GM19240 (cell line): ENCODE measurements around the gene SIX4.
"Not testable (repeated sequence)": the region's sequence is repeated elsewhere in the genome, so short reads cannot be mapped to it uniquely, and the experiment has no call there.

Experiments used
- DNase-seq: peaks from one replicate; pipeline ENCODE4 v3.0.0; 2011; ENCODE audit warnings: low spot score; ENCODE audit not compliant: insufficient read length

Gene SIX4

DNA sequence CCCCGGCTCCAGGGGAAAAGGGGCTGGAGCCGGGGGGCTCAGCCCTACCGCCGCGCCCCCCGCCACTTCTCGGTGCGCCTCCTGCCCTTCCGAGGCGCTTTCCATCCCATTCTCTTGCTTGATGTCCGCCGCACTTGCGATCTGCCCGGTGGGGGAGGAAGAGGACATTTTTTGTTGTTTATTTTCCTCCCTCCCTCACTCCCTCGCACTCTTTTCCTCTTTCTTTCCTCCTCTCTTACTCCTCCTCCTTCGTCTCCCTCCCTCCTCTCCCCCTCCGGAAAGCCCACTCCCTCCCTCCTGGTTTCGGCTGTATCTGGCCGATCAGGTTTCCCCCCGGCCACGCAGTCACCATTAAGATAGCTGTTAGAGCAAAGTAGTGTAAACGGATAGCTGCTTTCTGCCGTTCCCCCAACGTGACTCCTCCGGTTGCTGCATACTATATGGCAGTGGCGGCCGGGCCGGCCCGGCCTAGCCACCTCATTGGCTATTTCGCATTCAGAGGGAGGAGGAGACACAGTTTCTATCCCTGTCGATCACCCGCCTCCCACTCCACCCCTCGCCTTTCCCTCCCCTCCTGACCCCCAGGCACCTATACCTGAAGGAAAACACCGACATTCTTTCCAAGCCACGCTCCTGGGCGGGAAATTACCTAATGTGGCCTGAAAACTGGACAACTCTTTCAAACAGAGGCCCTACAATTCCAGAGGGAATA lies at the start of gene SIX4:
SIX4 (minus strand) TSS at position 445 of the 712 bp plus-strand sequence; CDS start at position 168, 277 bp downstream.
- no peak for DNase-seq

DNA sequence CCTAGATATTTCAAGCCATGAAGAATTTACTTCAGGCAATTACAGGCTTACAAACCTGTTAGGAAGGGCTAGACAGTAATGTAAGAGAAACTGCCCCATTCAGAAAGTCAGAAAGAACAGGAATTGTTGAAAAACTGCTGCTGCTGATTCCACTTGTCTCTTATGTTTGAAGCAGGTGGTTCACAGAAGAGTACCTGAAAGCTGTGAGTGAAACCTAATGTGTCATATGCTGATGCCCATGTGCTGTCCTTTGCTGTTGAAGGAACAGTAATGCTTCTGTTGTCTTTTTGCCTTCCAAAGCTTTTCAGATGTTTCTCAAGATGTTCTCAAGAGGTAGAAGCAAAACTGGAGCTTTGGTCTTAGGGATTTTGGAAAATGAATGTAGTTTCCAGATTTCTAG lies 49.4 kb upstream of the SIX4 start:
- no peak for DNase-seq

DNA sequence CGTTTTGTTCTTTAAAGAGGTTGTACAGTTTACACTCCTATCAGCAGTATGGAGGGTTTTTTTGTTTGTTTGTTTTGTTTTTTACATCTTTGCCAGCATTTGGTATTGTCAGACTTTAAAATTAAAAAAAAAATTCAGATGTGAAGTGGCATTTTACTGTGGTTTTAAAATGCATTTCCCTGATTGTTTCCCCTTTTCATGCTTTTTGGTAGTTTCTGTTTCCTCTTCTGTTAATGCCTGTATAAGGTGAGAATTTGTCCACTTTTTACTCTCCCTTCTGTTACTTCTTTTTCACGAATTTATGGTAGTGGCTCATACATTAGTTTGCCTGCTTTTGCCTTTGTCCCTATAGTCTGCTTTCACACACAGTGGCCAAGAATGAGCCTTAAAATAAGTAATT lies 47.0 kb upstream of the SIX4 start:
- no peak for DNase-seq

DNA sequence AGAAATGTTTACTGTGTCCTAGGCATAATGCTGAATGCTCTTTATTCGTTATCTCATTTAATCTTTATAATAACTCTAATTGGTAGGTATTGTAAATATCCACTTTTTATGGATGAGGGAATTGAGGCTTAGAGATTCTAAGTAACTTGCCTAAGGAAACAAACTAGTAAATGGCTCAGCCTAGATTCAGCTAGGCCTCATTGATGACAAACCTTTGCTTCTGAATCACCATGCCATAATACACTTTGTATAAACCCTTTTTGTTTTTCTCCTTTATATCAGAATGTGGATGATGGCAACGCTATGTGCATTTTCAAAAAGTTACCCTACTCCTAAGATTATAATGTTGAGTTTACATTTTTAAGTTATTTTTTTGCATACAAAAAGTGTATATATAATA lies 44.5 kb upstream of the SIX4 start:
- DNase-seq: no peak

DNA sequence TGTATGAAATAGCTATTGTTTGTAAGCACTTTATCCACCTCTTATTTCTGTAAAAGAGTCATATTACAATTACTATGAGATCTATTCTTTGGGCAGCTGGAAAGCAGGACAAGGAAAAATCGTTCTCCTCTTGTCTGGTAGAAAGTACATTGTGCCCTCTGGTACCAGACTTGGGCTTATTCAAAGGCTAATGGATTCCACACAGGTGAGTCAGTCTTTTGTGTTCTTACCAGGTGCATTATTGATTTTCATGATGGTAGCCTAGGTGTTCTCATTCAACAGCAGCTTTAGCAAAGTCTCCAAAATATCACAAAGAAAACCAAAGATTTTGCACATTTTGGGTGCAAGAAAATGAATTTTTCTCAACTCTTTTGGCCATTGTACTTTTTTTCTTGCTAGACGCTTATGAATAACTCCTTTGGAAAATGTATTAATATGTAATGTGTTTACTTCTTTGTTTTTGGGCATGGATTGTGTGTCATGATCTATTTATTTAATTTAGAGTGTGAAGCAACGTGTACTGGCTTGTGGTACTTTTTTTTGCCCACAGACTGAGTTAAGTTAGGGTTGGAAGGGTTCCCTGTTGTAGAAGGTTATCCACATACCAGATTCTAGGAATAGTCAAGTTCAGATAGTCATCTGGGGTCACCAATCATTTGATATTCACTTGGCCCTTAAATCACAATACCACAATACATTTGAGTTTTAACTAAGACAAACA lies 36.7 kb upstream of the SIX4 start:
- no peak for DNase-seq

DNA sequence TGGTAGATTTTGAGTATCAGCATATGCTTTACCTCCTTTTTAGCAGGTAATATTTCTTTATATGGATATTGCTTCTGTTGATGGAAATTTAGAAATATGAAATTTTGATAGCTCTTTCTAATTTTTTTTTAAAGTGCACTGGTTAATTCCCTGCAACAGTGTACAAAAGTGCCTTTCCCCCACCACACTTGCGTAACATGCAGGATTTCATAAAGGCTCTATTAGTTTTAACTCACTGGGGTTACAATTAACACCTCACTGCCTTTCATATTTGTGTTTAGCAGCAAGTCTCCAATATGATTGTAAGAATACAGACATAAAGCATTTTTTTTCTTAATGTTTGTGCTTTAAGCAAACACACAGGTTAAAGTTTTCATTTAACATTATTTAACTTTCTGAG lies 36.1 kb upstream of the SIX4 start:
- no peak for DNase-seq

DNA sequence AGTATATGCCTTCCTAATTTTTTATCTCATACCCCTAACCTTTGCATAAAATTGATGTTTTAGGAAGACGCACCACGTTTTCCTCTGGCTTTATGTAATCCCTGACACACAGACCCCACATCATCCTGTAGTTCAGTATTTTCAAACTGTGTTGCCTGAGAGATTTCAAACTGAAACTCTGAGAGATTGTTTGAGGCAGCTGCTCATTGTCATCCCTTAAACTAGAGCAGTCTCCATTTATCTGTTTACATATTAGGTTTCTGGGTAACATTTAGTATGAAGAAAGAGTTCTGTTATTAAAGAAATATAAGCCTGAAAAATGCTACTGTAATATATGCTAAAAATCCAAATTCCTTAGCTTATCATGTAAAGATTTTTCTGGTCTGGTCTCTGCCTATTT lies 34.7 kb upstream of the SIX4 start:
- DNase-seq: no peak

DNA sequence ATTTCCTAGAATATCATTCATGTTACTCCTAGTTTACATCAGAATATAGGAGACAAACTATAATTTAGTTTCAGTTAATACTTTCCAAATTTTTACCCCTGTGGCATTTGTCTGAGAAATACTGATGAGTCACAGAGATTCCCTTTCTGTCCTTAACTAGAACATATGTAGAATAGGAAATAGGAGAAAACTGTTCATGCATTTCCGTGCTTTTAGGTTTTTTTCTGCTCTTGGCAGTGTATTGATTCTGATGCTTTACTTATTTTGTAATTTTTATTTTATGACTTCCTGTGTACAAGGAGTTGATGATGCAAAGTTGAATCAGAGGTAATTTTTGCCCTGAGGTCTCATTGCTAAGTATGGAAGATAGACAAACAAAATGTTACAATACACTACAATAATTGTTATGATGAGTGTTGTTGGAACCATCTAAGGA lies 33.4 kb upstream of the SIX4 start:
- no peak for DNase-seq

DNA sequence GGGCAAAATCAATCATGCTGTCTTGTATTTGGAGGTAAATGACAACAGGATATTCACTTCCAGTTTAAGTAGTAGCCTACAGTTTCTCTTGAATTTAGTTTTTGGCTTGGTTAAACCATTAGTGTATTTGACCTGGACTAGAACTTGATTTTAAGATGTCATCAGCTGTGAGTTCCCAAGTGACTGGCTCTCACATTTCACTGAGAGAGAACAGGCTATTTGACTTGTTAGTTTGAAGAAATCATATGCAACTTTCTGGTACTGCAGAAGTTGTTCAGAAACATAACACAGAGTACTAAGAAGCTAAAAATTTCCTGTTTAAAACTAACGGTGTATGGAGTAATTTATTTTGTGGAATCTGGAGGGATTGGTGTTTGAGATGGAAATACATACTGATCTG lies 32.7 kb upstream of the SIX4 start:
- DNase-seq: no peak

DNA sequence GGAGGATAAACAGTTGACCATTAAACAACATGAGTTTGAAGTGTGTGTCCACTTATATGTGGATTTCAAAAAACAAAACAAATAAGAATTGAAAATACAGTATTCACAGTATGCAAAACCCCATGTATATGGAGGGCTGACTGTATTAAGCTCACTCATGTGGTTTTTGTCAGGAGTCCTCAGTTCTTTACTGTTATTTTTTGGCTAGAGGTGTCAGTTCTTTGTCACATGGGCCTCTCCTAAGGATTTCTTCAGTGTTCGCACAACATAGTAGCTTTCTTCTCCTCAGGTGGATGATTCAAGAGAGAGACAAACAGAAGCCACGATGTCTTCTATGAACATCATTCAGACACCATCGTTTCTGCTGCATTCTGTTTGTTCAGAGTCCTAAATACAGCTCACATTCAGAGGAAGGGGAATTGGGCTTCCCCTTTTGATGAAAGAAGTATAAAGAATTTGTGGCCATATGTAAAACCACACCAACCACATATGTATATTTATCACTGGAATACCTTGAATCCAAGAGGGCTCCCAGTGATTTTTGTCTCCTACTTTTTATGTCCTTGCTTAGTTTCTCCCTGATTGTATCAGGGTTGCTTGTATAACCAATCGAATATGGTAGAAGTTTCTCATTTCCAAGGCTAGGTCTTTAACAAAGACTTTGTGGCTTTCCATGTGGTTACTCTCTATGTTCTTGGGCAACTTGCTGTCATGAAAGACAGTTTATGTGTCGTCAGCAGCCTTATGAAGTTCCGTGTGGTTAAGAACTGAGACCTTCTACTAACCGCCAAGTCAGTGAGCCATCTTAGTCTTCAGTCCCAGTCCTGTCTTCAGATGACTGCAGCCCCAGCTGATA lies 29.3 kb upstream of the SIX4 start:
- peak; percentile 61 for DNase-seq

DNA sequence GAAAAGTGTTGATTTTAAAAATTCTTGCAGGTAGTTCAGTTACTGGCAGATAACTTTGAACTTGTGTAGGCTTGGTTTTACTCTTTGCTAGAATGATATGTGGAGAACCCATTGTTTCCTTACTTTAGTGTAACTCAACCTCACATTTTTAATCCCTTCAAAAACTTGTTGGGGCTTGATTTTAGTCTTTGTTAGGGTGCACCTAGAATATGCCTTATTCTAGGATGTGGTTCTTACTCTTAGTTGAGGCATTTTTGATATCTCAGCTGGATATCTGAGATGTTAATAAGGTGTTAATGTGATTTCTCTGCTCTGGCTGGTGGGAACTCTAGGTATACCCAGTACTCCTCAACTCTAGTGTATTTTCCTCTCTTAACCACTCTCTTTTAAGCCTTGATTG lies 20.4 kb upstream of the SIX4 start:
- no peak for DNase-seq

DNA sequence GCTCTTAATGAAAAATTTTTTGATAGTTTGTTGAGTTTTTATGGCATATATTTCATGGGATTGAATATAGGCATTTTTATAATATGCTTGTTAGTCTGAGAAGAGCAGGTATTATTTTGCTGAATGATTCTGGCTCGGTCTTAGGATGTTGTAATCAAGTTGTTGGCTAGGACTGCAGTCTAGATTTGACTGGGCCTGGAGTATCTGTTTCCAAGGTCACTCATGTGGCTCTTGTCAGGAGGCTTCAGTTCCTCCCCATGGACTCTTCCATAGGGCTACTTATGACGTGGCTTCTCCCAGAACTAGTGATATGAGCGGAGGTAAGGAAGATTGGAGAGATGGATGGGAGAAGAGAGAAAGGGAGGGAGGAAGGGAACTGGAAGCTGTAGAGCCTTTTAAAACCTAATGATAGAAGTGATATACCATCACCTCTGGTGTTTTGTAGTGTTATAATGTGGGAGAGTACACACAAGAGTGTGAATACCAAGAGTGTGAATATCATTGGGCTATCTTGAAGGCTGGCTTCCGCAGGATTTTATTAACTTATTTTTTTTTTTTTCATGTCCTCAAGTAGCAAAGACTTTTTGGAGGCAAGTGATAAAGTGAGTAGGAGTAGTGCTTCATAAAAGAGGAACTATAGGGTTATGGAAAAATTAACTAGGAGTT lies 14.8 kb upstream of the SIX4 start:
- DNase-seq: no peak

DNA sequence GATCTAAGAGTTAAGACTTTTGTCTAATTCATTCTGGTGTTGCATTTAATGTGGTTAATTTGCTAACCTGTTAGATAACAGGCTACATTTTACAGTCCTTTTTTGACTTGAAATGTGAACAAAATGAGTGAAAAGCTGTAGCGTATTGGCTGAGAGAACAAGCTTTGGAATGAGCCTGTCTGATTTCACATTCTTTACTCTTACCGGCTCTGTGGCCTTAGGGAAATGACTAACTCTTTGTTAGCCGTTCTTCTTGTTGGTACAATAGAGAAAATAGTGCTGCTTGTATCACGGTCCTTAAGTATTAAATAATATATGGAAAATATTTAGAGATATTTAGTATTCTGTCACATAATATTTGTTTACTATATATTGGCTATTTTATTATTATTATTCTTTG lies 12.3 kb upstream of the SIX4 start:
- no peak for DNase-seq

DNA sequence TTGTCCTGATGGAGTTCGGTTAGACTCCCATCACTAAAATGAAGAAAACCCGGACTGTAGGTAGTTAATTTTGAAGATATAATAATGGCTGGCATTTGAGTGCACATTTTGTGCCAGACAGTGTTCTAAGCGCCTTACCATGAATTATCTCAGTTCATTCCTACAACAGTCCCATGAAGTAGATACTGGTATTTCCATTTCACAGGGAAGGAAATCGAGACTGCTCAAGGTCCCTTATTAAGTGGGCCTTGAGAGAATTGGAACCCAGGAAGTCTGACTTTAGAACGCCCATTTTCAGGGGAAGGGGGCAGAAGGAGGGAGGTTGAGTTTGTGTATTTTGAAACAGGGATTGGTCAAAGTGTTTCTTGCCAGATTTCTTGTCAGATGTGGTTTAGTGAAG lies 11.3 kb upstream of the SIX4 start:
- DNase-seq: no peak

DNA sequence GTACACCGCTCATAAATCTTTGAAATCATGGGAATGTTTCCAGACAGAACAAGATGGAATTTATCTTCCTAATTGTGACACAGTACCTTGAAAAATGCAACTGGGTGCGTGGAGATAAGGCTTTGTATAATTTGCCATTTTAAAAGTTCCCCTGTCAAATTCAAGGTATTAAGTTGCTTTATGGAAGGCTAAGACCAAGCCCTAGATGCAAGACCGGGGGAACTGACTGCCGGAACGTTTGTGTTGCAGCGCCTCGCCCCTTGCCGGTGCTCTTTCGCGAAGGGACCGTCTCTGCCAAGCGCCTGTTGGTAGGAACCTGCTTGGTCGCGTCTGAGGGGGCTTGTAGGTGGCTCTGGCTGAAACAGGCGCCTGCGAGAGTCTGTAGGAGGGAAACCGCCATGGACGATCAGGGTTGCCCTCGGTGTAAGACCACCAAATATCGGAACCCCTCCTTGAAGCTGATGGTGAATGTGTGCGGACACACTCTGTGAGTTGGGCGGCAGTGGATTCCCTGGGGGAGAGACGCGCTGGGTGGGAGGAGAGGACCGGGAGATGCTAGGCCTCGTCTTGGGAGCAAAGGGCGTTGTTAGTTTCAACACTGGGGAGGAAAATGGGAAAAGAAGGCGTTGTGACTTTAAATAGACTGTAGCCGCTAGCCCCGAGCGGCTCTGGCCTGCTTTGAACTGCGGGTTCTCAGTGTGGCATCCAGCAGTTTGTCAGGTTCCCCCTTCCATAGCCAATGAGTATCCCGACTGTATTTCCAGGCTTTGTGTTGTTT lies 10.5 kb upstream of the SIX4 start, which contains the start of gene MNAT1:
MNAT1 (plus strand) TSS at position 297 of the 778 bp plus-strand sequence; CDS start at position 399, 102 bp downstream.
- no peak for DNase-seq

DNA sequence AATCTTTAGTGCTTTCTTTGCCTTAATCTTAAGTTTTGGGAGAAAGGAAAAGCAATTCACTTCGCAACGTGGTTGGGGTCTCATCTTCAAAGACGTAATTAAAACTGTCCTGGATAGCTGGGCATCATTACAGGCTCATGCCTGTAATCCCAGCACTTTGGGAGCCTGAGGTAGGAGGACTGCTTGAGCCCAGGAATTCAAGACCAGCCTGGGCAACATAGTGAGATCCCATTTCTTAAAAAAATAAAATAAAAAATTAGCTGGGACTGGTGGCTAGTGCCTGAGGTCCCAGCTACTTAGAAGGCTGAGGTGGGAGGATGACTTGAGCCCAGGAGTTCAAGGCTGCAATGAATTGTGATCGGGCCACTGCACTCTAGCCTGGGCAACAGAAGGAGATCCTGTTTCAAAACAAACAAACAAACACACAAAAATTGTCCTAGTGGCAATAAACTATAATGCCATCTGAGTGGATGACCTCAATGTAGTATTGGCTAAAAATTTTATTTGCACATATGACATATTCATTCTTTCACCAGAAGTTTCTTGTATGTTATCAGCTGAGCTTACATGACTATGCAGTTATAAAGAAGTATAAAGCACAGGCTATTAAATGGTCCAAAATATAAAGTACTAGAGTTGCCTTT lies 8.8 kb upstream of the SIX4 start:
- no peak for DNase-seq

DNA sequence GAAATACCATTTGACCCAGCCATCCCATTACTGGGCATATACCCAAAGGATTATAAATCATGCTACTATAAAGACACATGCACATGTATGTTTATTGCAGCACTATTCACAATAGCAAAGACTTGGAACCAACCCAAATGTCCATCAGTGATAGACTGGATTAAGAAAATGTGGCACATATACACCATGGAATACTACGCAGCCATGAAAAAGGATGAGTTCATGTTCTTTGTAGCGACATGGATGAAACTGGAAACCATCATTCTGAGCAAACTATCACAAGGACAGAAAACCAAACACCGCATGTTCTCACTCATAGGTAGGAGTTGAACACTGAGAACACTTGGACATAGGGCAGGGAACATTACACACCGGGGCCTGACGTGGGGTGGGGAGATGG lies 7.1 kb upstream of the SIX4 start:
- not testable (repeated sequence) for DNase-seq

DNA sequence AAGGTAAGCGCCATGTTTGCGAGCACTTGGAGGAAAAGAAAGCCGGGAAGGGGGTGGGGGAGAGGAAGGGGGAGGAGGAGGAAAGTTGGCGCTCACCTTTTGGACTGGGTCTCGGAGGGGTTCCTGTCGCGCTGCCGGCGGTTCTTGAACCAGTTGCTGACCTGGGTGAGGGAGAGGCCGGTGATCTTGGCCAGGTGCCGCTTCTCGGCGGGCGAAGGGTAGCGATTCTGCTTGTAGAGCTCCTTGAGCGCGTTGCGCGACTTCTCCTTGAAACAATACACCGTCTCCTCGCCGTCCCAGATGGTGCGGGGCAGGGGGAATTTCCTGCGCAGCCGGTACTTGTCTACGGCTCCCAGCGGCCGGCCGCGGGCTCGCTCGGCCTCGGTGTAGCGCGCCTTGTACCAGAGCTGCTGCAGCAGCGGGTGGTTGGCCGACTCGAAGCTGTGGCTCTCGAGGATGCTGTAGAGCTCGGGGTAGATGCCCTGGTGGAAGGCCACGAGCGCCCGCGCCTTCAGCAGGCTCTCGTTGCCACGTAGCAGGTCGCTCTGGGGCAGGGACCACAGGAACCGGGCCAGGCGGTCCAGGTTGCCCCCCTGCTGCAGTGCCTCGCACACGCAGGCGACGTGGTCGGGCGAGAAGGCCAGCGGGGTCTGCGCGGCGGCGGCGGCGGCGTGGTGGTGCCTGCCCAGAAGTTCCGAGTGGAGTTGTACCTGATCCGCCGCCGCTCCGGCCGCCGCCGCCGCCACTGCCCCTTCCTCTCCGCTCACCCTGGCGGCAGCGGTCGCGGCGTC lies 840 bp downstream of the SIX4 start:
- DNase-seq: no peak

DNA sequence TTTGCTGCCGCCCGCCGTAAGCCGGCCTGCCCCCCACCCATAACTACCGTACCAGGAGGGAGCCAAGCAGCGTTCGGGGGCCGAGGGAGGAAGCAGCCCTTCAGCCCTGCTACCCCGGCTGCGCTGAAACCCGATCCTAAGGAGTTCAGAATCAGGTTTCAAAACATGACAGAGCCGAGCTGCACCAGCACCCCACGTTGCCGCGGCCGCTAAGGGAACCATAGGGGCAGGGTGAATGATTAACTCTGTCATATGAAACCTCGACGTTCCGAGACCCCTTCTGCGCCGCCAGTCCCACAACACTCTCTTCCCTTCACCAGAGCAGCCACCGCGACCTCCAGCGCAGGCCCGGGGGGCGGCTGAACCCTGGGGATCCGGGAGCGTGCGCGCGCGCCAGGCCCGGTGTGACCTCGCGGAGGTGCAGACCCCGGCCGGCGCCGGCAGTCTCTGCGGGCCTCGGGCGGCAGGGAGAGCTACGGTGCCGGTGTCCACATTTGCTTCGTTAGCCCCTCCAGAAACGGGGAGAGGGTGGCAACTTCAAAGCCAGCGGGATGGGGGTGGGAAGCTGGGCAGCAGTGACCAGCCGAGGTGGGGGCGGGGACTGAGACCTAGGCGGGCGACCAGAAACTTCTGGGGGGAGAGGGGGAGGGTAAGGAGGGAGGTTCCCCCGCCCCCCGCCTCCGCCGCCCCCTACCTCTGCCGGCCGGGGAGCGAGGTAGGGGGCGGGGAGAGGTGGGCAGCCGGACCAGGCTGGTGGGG lies 1.6 kb downstream of the SIX4 start:
- no peak for DNase-seq
